HepG2 (cell line): ENCODE results near the gene DNAI2. TPM values are rescaled to one million over a fixed set of nuclear protein-coding genes. Genes with fewer than 3 reads are reported as not detected.

Experiments
- ATAC-seq: fragments of 200-7000 bp; cut with Tn5 transposase; 3 replicates; pipeline ENCODE4 v1.9.1; 2020; ENCODE audit warnings: mild to moderate bottlenecking, moderate library complexity
- BruUV-seq: library from RNA; stranded (reverse); fragments of 400-500 nt; replicated peaks from 2 replicates; lab custom pipeline; 2021; lab: Mats Ljungman, UMichigan
- CTCF ChIA-PET: fragments of 300-600 bp; formaldehyde crosslinking; extraction: SDS; loops from one replicate; lab custom pipeline; 2021; ENCODE audit warnings: low total read pairs, inconsistent platforms, low intra/inter-chr PET ratio; lab: Yijun Ruan, JAX
- POLR2A ChIA-PET: fragments of 350-600 bp; sonication (Branson Sonifier 250); formaldehyde crosslinking; loops from one replicate; lab custom pipeline; 2020; ENCODE audit warnings: antibody characterized with exemption, inconsistent platforms; lab: Yijun Ruan, JAX
- DNase-seq: peaks from one replicate; pipeline ENCODE4 v3.0.0-alpha.2; 2015; ENCODE audit warnings: low spot score
- FAIRE-seq: peaks from 3 replicates; lab custom pipeline; 2011; peaks lifted over from hg19 to GRCh38; lab: Jason Lieb, UNC
- H2AFZ ChIP-seq: one replicate; pipeline ENCODE4 v1.6.1; 2011; ENCODE audit warnings: low read length, inconsistent platforms
- H3K27ac ChIP-seq: fragments of 300-600 bp; 3 replicates; pipeline ENCODE4 v1.8.0; 2011; ENCODE audit warnings: mixed run types, mild to moderate bottlenecking, mixed read lengths, low read length, inconsistent platforms; ENCODE audit not compliant: insufficient read depth; ENCODE audit errors: extremely low read length
- H3K27me3 ChIP-seq, 2 experiments: fragments of 200-600 bp in 1 of 2; 2 replicates in 1 of 2; 3 replicates in 1 of 2; pipeline versions ENCODE4 v1.6.0 to v1.8.0; 2011; ENCODE audit warnings: low read length in 2 of 2, mild to moderate bottlenecking in 2 of 2, moderate library complexity in 2 of 2, inconsistent platforms in 1 of 2; ENCODE audit not compliant: insufficient read depth in 2 of 2, control insufficient read depth in 1 of 2
- H3K36me3 ChIP-seq, 2 experiments: fragments of 200-600 bp in 1 of 2; replicated peaks in 1 of 2; 2 replicates in 1 of 2; 3 replicates in 1 of 2; pipeline versions ENCODE4 v1.5.1 to v1.8.0; 2011; ENCODE audit warnings: low read length in 2 of 2, inconsistent platforms in 1 of 2; ENCODE audit not compliant: insufficient read depth in 2 of 2, control insufficient read depth in 1 of 2
- H3K4me1 ChIP-seq: 2 replicates; pipeline ENCODE4 v1.5.1; 2012; ENCODE audit warnings: low read length, inconsistent platforms; ENCODE audit not compliant: insufficient read depth
- H3K4me2 ChIP-seq: 2 replicates; pipeline ENCODE4 v1.6.0; 2011; ENCODE audit warnings: low read depth, low read length, inconsistent platforms
- H3K4me3 ChIP-seq, 3 experiments: fragments of 200-600 bp in 1 of 3; sonication (generic), shearing (Covaris generic) in 1 of 3; replicated peaks in 1 of 3; 2 replicates each; pipeline ENCODE4 v1.5.1; 2011 to 2016; ENCODE audit warnings: low read length in 3 of 3, inconsistent platforms in 2 of 3, low read depth in 2 of 3, mild to moderate bottlenecking in 2 of 3, control low read depth in 1 of 3, mixed read lengths in 1 of 3; ENCODE audit not compliant: insufficient read depth in 1 of 3
- H3K79me2 ChIP-seq: one replicate; pipeline ENCODE4 v1.6.1; 2011; ENCODE audit warnings: low read length, inconsistent platforms; ENCODE audit not compliant: insufficient read depth
- H3K9ac ChIP-seq: 2 replicates; pipeline ENCODE4 v1.6.0; 2011; ENCODE audit warnings: mild to moderate bottlenecking, low read depth, low read length, inconsistent platforms; ENCODE audit not compliant: insufficient read depth
- H3K9me3 ChIP-seq: 2 replicates; pipeline ENCODE4 v1.5.1; 2012; ENCODE audit warnings: mild to moderate bottlenecking, low read length
- H4K20me1 ChIP-seq: 2 replicates; pipeline ENCODE4 v1.6.0; 2011; ENCODE audit warnings: inconsistent platforms, mild to moderate bottlenecking, low read length, moderate library complexity; ENCODE audit not compliant: insufficient read depth
- ATF2 ChIP-seq: sonication (generic); formaldehyde crosslinking; IDR thresholded peaks from 2 replicates; pipeline ENCODE4 v1.4.0; 2020; ENCODE audit warnings: missing genetic modification reagents
- BRD4 ChIP-seq: sonication (generic); formaldehyde crosslinking; IDR thresholded peaks from 2 replicates; pipeline ENCODE4 v1.4.0; 2020; ENCODE audit warnings: missing genetic modification reagents
- DNMT1 ChIP-seq: sonication (generic); formaldehyde crosslinking; IDR thresholded peaks from 2 replicates; pipeline ENCODE4 v1.5.1; 2020; ENCODE audit warnings: mild to moderate bottlenecking, missing genetic modification reagents
- GPN1 ChIP-seq: sonication (generic); formaldehyde crosslinking; IDR thresholded peaks from 2 replicates; pipeline ENCODE4 v1.5.1; 2020; ENCODE audit warnings: missing genetic modification reagents, borderline replicate concordance
- KMT2B ChIP-seq: IDR thresholded peaks from 2 replicates; pipeline ENCODE4 v1.6.1; 2016; ENCODE audit warnings: missing genetic modification reagents, missing compliant biosample characterization
- MAFK ChIP-seq, 2 experiments: IDR thresholded peaks in 1 of 2; conservative IDR thresholded peaks in 1 of 2; 2 replicates each; pipeline ENCODE4 v1.6.1; 2011; ENCODE audit warnings: improper control_type of control experiment in 2 of 2, low read length in 2 of 2
- MXD1 ChIP-seq: sonication (generic); formaldehyde crosslinking; IDR thresholded peaks from 2 replicates; pipeline ENCODE4 v1.4.0; 2020; ENCODE audit warnings: mild to moderate bottlenecking, missing genetic modification reagents
- NCOA2 ChIP-seq: sonication (generic); formaldehyde crosslinking; IDR thresholded peaks from 2 replicates; pipeline ENCODE4 v1.8.0; 2022; ENCODE audit warnings: inconsistent platforms
- NPAS2 ChIP-seq: sonication (generic); formaldehyde crosslinking; IDR thresholded peaks from 2 replicates; pipeline ENCODE4 v1.8.0; 2022; ENCODE audit warnings: mild to moderate bottlenecking, missing genetic modification reagents, borderline replicate concordance
- RAD51 ChIP-seq: fragments of 450-650 bp; IDR thresholded peaks from 2 replicates; pipeline ENCODE4 v1.6.1; 2016; ENCODE audit warnings: borderline replicate concordance
- ZBTB21 ChIP-seq: sonication (generic); formaldehyde crosslinking; IDR thresholded peaks from 2 replicates; pipeline ENCODE4 v1.4.0; 2020; ENCODE audit warnings: missing genetic modification reagents
- ZNF17 ChIP-seq: sonication (generic); formaldehyde crosslinking; IDR thresholded peaks from 2 replicates; pipeline ENCODE4 v1.5.0; 2020; ENCODE audit warnings: mild to moderate bottlenecking, missing genetic modification reagents
- ZNF609 ChIP-seq: sonication (generic); formaldehyde crosslinking; IDR thresholded peaks from 2 replicates; pipeline ENCODE4 v1.4.0; 2020; ENCODE audit warnings: mild to moderate bottlenecking, missing genetic modification reagents, borderline replicate concordance
- ZNF660 ChIP-seq: sonication (generic); formaldehyde crosslinking; IDR thresholded peaks from 2 replicates; pipeline ENCODE4 v1.5.1; 2020; ENCODE audit warnings: mild to moderate bottlenecking, low read depth, missing genetic modification reagents, borderline replicate concordance
- ZNF772 ChIP-seq: sonication (generic); formaldehyde crosslinking; IDR thresholded peaks from 2 replicates; pipeline ENCODE4 v1.5.0; 2020; ENCODE audit warnings: mild to moderate bottlenecking, missing genetic modification reagents
- WGBS: methylation state at CpG from one replicate; pipeline ENCODE4 v1.1.6; 2017; ENCODE audit warnings: low lambda C conversion rate; 5-methylcytosine and 5-hydroxymethylcytosine counted together
- in situ Hi-C: cut with HindIII; loops from 2 replicates; pipeline ENCODE4 v1.10.0; 2017; ENCODE audit warnings: low pct_unique_long_range_greater_than_20kb; ENCODE audit not compliant: extremely low pct_ligation_motif_present
- intact Hi-C: fragments of 100-400 bp; cut with micrococcal nuclease; formaldehyde crosslinking; loops from one replicate; pipeline ENCODE4 v1.10.0; 2022; ENCODE audit not compliant: unreplicated experiment
- polyA plus RNA-seq, 8 experiments: library from polyadenylated mRNA; depleted of rRNA in 3 of 8; stranded (reverse) in 7 of 8; unstranded in 1 of 8; fragments of >200 nt; fragmentation: Illumina TruSeq in 4 of 8; extraction: Trizol in 4 of 8; gene quantifications; 2 replicates each; pipeline versions ENCODE4 v1.2.1 to v1.2.3, GENCODE V29; 2011 to 2016; ENCODE audit warnings: low read depth in 4 of 8, missing spikeins in 1 of 8, mixed read lengths in 1 of 8; ENCODE audit not compliant: insufficient read depth in 1 of 8
- total RNA-seq, 5 experiments: library from RNA; depleted of rRNA; stranded (reverse); fragments of >200 nt; fragmentation: Illumina TruSeq; extraction: Trizol; gene quantifications; 2 replicates each; pipeline ENCODE4 v1.2.3, GENCODE V29; 2016; ENCODE audit warnings: low read depth in 1 of 5

The DNAI2 gene
- total and polyA plus RNA-seq, 2 of the 13 experiments (the other 11 are each of a cell fraction or from before 2014, with no cell fraction given) = not detected

- Histone ChIP-seq H3K4me3 (no peak overlapping the region), H3K4me1 (peaks cover 10% of the 10 kb centered on the region), H3K9me3 (no peaks in the 10 kb centered on the region), H3K27ac (no peak overlapping the region), H3K36me3 (no peaks in the 10 kb centered on the region), H3K79me2 (no peaks in the 10 kb centered on the region), H3K9ac (no peak overlapping the region), H2AFZ (no peak overlapping the region), H3K4me2 (no peak overlapping the region), H4K20me1 (no peaks in the 10 kb centered on the region; the same call in 1 of the 2 replicates), H3K27me3 (peaks cover 0 to 1% of the 10 kb centered on the region in 2 experiments; a peak in 1 of 5 replicates)
- DNase-seq (no peak), ATAC-seq (no peak), FAIRE-seq (no peak)
- in situ Hi-C loops = no loop called here
- POLR2A ChIA-PET = no interaction called here
- TF ChIP-seq ZNF17 (CRISPR knock-in tag) (no peak), MXD1 (CRISPR knock-in tag) (no peak), ZBTB21 (CRISPR knock-in tag) (no peak), DNMT1 (no peak), NCOA2 (CRISPR knock-in tag) (no peak), ZNF609 (CRISPR knock-in tag) (no peak), RAD51 (no peak), MAFK (conservative IDR thresholded peaks at IDR 0.05 in 1 of 2, IDR thresholded peaks at IDR 0.05 in 1 of 2; ENCODE audit: low read length in 2 of 2) (no peak), ZNF772 (CRISPR knock-in tag) (no peak), NPAS2 (CRISPR knock-in tag) (no peak), ZNF660 (CRISPR knock-in tag) (no peak), GPN1 (CRISPR knock-in tag) (no peak), KMT2B (no peak), ATF2 (CRISPR knock-in tag) (no peak), BRD4 (CRISPR knock-in tag) (no peak)
- CTCF ChIA-PET = no interaction called here
- BruUV-seq = no TSS peak
- intact Hi-C loops = no loop called here
- 47% methylated on average over 9 of the region's 10 CpGs for WGBS
Observed at GRCh38 chr17:74241431-74241830, 32.6 kb upstream of the DNAI2 start.
